Femur (tissue), 1 donor: ENCODE data around the gene DHX30.
A peak's percentile ranks its signal among the peaks of the same experiment; 100 is the strongest.

ENCODE experiments used
- DNase-seq: peaks from one replicate; pipeline ENCODE4 v3.0.0-alpha.2; 2017

The DHX30 gene

GRCh38 chr3:47852604-47853602, 50.0 kb downstream of the DHX30 start:
- DNase-seq: no peak

GRCh38 chr3:47854267-47854666, 51.3 kb downstream of the DHX30 start:
- no peak for DNase-seq

- DNase-seq: no peak
Measured at GRCh38 chr3:47854720-47855455, 52.0 kb downstream of the DHX30 start.

- DNase-seq: no peak
Measured at GRCh38 chr3:47855461-47856383, 52.8 kb downstream of the DHX30 start.

GRCh38 chr3:47856669-47857068, 53.7 kb downstream of the DHX30 start:
- no peak for DNase-seq

GRCh38 chr3:47857151-47857550, 54.2 kb downstream of the DHX30 start:
- DNase-seq: no peak

- no peak for DNase-seq
Measured at GRCh38 chr3:47859956-47860605, 57.1 kb downstream of the DHX30 start.

GRCh38 chr3:47863391-47864128, 60.6 kb downstream of the DHX30 start:
- no peak for DNase-seq

- DNase-seq: no peak
Measured at GRCh38 chr3:47865192-47865591, 62.3 kb downstream of the DHX30 start.

- no peak for DNase-seq
Measured at GRCh38 chr3:47867451-47868044, 64.6 kb downstream of the DHX30 start.

- DNase-seq: no peak
Measured at GRCh38 chr3:47868306-47868705, 65.4 kb downstream of the DHX30 start.

- DNase-seq: no peak
Measured at GRCh38 chr3:47870156-47870555, 67.2 kb downstream of the DHX30 start.

- DNase-seq: no peak
Measured at GRCh38 chr3:47870702-47871260, 67.8 kb downstream of the DHX30 start.

- no peak for DNase-seq
Measured at GRCh38 chr3:47871389-47871788, 68.5 kb downstream of the DHX30 start.

GRCh38 chr3:47872916-47873315, 70.0 kb downstream of the DHX30 start:
- DNase-seq: no peak

- no peak for DNase-seq
Measured at GRCh38 chr3:47874438-47874837, 71.5 kb downstream of the DHX30 start.

GRCh38 chr3:47874913-47875312, 72.0 kb downstream of the DHX30 start:
- DNase-seq: no peak

- peak; percentile 53 for DNase-seq
Measured at GRCh38 chr3:47877290-47877689, 74.4 kb downstream of the DHX30 start.

GRCh38 chr3:47877719-47878118, 74.8 kb downstream of the DHX30 start:
- no peak for DNase-seq

- DNase-seq: no peak
Measured at GRCh38 chr3:47882338-47882737, 79.4 kb downstream of the DHX30 start.

- DNase-seq: no peak
Measured at GRCh38 chr3:47884603-47885002, 81.7 kb downstream of the DHX30 start.
